HG03060 (cell line): Measurements from ENCODE around the gene PGS1.
"Not testable (repeated sequence)": the region's sequence is repeated elsewhere in the genome, so short reads cannot be mapped to it uniquely, and the experiment has no call there.

Experiments used
- ATAC-seq: cut with Tn5 transposase; IDR thresholded peaks from one replicate; pipeline ENCODE4 v1.9.1; 2021; ENCODE audit warnings: low read depth, moderate number of reproducible peaks; ENCODE audit not compliant: unreplicated experiment

PGS1 gene

GRCh38 chr17:78438271-78438691 lies 59.8 kb downstream of the PGS1 start:
- ATAC-seq, result no peak

DNA sequence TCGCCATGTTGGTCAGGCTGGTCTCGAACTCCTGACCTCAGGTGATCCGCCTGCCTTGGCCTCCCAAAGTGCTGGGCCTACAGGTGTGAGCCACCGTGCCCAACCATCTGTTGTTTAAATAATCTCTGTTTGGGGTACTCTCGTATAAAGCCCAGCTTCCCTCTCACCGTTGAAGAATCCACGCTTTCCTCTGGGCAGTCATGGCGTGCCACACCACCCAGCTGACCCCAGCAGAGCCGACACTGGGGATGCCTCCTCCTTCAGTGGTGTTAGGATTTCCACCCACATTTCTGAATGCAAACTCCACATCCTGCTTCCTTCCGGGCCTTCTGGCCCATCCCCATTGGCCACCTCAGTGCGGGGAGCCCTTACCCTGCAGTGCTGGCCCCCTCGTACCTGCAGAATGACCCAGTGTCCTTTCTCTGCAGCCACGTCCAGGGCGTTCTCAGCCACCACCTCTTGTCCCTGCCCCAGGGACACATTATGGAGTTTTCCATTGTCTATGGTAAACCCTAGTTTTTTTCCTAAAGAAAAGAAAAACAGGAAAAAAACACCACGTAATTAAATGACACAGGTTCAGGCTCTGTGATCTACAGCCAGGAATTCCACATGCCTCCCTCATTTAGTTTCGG lies 60.4 kb downstream of the PGS1 start:
- ATAC-seq, result no peak

GRCh38 chr17:78441271-78441971 lies 63.0 kb downstream of the PGS1 start:
- no peak for ATAC-seq

DNA sequence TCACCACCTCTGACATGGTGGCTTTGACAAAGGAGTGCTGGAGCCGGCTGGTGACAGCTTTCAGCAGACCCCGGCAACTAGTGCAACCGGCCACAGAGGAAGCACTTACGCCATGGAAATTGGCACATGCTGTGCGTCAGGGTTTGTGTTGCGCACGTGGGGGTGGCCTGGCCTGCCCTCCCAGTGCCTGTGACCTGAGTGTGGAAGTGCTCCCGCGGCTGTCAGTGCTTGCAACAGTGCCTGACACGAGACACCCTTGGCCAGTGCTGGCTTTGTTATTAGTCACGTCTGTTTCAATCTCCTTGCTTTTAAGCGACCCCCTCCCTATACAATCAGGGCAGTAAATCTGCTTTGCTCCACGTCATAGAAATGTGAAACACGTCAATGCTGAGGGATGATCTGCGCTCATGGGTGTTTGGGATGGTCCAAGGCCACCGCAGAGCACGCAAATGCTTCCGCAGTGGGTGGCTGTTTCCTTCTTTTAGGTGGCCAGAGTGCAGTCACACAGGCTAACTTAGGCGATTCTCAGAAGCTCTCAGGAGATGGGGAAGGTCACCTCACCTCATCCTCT lies 64.3 kb downstream of the PGS1 start:
- ATAC-seq, result no peak

GRCh38 chr17:78444392-78444791 lies 65.9 kb downstream of the PGS1 start:
- no peak for ATAC-seq

GRCh38 chr17:78446833-78447232 lies 68.4 kb downstream of the PGS1 start:
- no peak for ATAC-seq

- no peak for ATAC-seq
Observed at GRCh38 chr17:78448356-78448993, 70.0 kb downstream of the PGS1 start.

GRCh38 chr17:78449983-78450595 lies 71.6 kb downstream of the PGS1 start:
- no peak for ATAC-seq

DNA sequence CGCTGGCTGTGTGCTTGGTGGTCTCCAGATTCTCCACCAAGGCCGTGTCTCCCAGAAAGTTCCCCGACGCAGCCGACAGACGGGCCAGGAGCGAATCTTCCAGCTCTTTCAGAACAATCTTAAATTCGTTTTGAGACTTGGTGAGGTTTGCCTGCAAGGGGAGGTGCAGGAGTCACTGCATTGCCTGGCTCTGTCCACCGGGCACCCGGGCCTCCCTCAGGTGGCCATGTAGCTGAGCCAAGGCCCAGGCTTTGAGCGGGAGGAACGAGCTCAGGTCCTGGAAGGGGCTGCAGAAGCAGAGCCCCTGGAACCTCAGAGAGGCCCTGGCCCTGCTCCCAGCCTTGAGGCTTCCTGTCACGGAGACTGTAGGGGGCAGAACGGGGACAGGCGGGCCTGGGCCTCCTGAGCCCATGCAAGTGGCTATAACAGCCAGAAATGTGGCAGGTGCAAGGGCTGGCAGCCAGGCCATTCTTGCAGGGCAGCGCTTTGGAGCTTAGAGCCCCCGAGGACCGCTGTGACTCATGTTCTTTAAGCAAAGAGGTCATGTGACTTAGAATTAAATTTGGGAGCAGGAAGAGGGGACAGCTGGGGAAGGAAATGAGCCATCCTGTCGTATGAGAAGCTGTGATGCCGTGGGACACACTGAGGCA lies 72.4 kb downstream of the PGS1 start:
- ATAC-seq, result no peak

GRCh38 chr17:78451753-78452152 lies 73.3 kb downstream of the PGS1 start:
- no peak for ATAC-seq

- no peak for ATAC-seq
Observed at GRCh38 chr17:78454346-78454745, 75.9 kb downstream of the PGS1 start.

DNA sequence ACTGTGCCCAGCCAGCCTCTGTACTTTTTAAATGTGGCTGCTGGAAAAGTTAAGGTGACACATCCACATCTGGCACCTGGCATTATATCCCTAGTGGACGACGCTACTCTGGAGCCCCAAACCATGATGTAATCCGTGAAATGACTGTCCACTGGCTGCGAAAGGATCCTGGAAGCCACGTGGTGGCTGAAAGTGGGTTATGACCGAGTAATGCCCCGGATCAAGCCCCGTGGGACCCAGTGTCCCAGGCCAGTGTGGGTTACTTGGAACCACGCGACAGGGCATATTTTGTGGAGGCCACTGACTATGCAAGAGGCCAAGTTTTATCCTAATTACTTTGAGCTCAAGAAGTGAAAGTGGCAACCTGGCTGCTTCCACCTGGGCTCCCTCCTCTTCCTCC lies 79.6 kb downstream of the PGS1 start:
- ATAC-seq, result no peak

GRCh38 chr17:78458736-78459335 lies 80.4 kb downstream of the PGS1 start:
- ATAC-seq, result no peak

DNA sequence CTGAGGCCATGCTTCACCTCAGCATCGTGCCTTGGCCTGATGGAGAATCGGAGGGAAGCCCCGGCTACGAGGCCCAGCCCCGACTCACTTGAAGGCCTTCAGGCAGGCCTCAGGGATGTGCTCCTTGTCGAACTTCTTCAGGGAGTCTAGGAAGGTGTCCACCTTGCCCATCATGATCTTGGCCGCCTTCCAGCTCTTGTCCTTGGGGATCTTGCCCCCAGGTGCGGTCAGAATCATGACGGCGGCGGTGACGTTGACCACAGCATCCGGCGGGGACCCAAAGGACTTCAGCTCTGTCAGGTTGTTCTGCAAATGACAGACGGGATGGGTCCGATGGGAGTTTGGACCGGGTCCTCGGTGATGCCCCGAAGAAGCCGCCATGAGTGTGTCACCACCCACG lies 81.2 kb downstream of the PGS1 start:
- no peak for ATAC-seq

GRCh38 chr17:78460176-78460675 lies 81.8 kb downstream of the PGS1 start:
- no peak for ATAC-seq

GRCh38 chr17:78460951-78461798 lies 82.7 kb downstream of the PGS1 start:
- ATAC-seq, result no peak

GRCh38 chr17:78461799-78462053 lies 83.3 kb downstream of the PGS1 start:
- ATAC-seq, result no peak

DNA sequence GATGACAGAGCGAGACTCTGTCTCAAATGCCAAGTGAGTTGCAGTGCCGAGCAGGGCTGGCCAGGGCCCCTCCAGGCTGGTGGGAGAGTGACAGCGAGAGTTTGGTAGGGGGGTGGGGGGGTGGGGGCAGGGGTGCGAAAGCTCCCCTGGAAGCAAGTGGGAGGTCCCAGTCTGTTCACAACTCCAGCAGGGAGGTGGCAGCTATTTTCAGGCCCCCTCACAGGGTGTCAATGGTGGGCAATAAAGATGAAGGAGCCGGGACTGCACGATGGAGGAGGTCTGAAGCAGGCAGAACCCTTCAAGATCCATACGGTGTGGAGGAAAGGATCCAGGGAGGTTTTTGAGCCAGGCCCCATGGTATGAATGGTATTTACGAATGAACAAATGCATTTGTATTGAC lies 83.7 kb downstream of the PGS1 start:
- ATAC-seq, result no peak

DNA sequence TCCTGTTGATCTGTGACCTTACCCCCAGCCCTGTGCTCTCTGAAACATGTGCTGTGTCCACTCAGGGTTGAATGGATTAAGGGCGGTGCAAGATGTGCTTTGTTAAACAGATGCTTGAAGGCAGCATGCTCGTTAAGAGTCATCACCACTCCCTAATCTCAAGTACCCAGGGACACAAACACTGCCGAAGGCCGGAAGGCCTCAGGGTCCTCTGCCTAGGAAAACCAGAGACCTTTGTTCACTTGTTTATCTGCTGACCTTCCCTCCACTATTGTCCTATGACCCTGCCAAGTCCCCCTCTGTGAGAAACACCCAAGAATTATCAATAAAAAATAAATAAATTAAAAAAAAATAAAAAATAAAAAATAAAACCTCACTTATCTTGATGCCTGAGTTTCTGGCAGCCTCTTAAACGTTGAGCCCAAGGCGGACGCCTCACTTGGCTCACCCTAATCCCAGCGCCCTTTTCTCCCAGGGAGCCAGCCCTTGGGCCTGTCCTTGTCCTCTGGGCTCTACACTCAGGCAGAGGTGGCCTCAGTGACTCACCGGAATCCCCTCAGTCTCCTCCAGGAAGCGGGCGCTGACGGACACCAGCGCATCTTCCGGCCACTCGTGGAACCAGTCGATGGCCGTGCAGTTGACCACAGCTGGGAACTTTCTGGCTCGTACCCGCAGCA lies 87.8 kb downstream of the PGS1 start:
- ATAC-seq, result not testable (repeated sequence)
